ENCODE measurements around the gene ATG16L1. TPM values are rescaled to one million over a fixed set of nuclear protein-coding genes. Genes with fewer than 3 reads are reported as not detected.

Gene ATG16L1
- polyA plus RNA-seq, 3 donors: 3.3 to 22.9 (median 4.3) TPM

GRCh38 chr2:233320470-233320869, 69.0 kb downstream of the ATG16L1 start:
- Mint-ChIP-seq H3K4me1 (peaks cover 11% of the 10 kb centered on the region), H3K9me3 (peaks cover 0 to 2% (median 0%) of the 10 kb centered on the region in 7 donors), H3K4me3 (no peak overlapping the region), H3K27ac (no peak overlapping the region), H3K27me3 (ENCODE audit: low read depth in 3 of 3) (peaks cover 1 to 4% (median 1%) of the 10 kb centered on the region in 3 donors), H3K36me3 (peaks cover 0 to 1% of the 10 kb centered on the region in 2 donors)
- no peaks in the 10 kb centered on the region for H3K79me2 ChIP-seq (ENCODE audit: insufficient read depth, low read length)
- no peaks in the 10 kb centered on the region for H3K27me3 ChIP-seq (ENCODE audit: control insufficient read depth in 2 of 2, insufficient read depth in 2 of 2, low read length in 2 of 2)
- DNase-seq: no peak
- intact Hi-C loops (cut with micrococcal nuclease): no loop called here
- no peak overlapping the region for H3K9ac ChIP-seq (ENCODE audit: insufficient read depth, low read length, poor library complexity, severe bottlenecking)
- H2AFZ ChIP-seq (ENCODE audit: insufficient read depth, low read depth, low read length, poor library complexity, severe bottlenecking): no peak overlapping the region
- no peaks in the 10 kb centered on the region for H3K36me3 ChIP-seq (replicated peaks in 1 of 2; ENCODE audit: control insufficient read depth in 1 of 2, insufficient read depth in 2 of 2, low read length in 2 of 2)
- H3K4me1 ChIP-seq (ENCODE audit: control insufficient read depth in 1 of 2, insufficient read depth in 2 of 2, low read length in 2 of 2): no peaks in the 10 kb centered on the region
- no peak overlapping the region for H3K4me3 ChIP-seq (replicated peaks in 1 of 3; ENCODE audit: low read depth in 2 of 3, low read length in 3 of 3)
- no peak overlapping the region for H3K4me2 ChIP-seq (replicated peaks; ENCODE audit: extremely low read depth, low read length, poor library complexity, severe bottlenecking)
- TF ChIP-seq CTCF (IDR thresholded peaks at IDR 0.05): no peak
- no peaks in the 10 kb centered on the region for H3K9me3 ChIP-seq (replicated peaks in 1 of 2; ENCODE audit: control insufficient read depth in 1 of 2, insufficient read depth in 1 of 2, low read length in 2 of 2)
- no peaks in the 10 kb centered on the region for H4K20me1 ChIP-seq (ENCODE audit: insufficient read depth, low read length)
- H3K27ac ChIP-seq (ENCODE audit: low read depth in 1 of 2, low read length in 2 of 2): no peak overlapping the region
- 98% methylated on average over 11 of the region's 17 CpGs for WGBS (ENCODE audit: insufficient coverage)

DNA sequence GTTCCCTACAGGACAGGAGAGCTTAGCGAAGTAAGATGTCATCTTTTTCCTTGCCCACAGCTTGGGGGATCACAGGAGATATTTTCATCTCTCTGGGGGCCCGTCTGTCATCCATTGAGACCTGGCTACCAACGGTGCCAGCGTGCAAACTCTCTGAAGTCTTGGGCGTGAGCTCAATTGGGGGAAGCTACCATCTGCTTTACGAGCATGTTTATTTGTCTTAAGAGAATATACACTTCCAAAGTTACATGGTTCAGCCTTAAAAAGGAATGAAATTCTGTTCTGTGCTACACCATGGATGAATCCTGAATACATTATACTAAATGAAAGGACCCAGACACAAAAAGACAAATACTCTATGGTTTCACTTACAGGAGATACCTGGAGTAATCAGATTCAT, 69.7 kb downstream of the ATG16L1 start:
- no peak overlapping the region for H3K27ac ChIP-seq (ENCODE audit: low read depth in 1 of 2, low read length in 2 of 2)
- H3K36me3 Mint-ChIP-seq: peaks cover 0 to 1% of the 10 kb centered on the region in 2 donors
- no peak overlapping the region for H3K9ac ChIP-seq (ENCODE audit: insufficient read depth, low read length, poor library complexity, severe bottlenecking)
- no peak overlapping the region for H3K4me3 ChIP-seq (replicated peaks in 1 of 3; ENCODE audit: low read depth in 2 of 3, low read length in 3 of 3)
- peaks cover 1 to 4% (median 1%) of the 10 kb centered on the region in 3 donors for H3K27me3 Mint-ChIP-seq (ENCODE audit: low read depth in 3 of 3)
- H3K4me3 Mint-ChIP-seq: no peak overlapping the region
- no peaks in the 10 kb centered on the region for H3K27me3 ChIP-seq (ENCODE audit: control insufficient read depth in 2 of 2, insufficient read depth in 2 of 2, low read length in 2 of 2)
- no peaks in the 10 kb centered on the region for H4K20me1 ChIP-seq (ENCODE audit: insufficient read depth, low read length)
- no peaks in the 10 kb centered on the region for H3K79me2 ChIP-seq (ENCODE audit: insufficient read depth, low read length)
- no peak overlapping the region for H3K4me2 ChIP-seq (replicated peaks; ENCODE audit: extremely low read depth, low read length, poor library complexity, severe bottlenecking)
- no CpG with 5 or more reads among the region's 6 CpGs for WGBS (ENCODE audit: insufficient coverage)
- H3K9me3 Mint-ChIP-seq: peaks cover 0 to 2% (median 0%) of the 10 kb centered on the region in 7 donors
- no peak for TF ChIP-seq CTCF (IDR thresholded peaks at IDR 0.05)
- no peaks in the 10 kb centered on the region for H3K36me3 ChIP-seq (replicated peaks in 1 of 2; ENCODE audit: control insufficient read depth in 1 of 2, insufficient read depth in 2 of 2, low read length in 2 of 2)
- no peaks in the 10 kb centered on the region for H3K4me1 ChIP-seq (ENCODE audit: control insufficient read depth in 1 of 2, insufficient read depth in 2 of 2, low read length in 2 of 2)
- peaks cover 11% of the 10 kb centered on the region for H3K4me1 Mint-ChIP-seq
- intact Hi-C loops (cut with micrococcal nuclease): no loop called here
- DNase-seq: no peak
- H3K27ac Mint-ChIP-seq: peak overlapping the region in 1 of 7 donors; percentile 15
- no peaks in the 10 kb centered on the region for H3K9me3 ChIP-seq (replicated peaks in 1 of 2; ENCODE audit: control insufficient read depth in 1 of 2, insufficient read depth in 1 of 2, low read length in 2 of 2)
- no peak overlapping the region for H2AFZ ChIP-seq (ENCODE audit: insufficient read depth, low read depth, low read length, poor library complexity, severe bottlenecking)

Measured in CD14-positive monocyte (primary cell).